Measurements from ENCODE around the gene SEPTIN10.
"Not testable (repeated sequence)": the region's sequence is repeated elsewhere in the genome, so short reads cannot be mapped to it uniquely, and the experiment has no call there.

SEPTIN10 gene

GRCh38 chr2:109633284-109633961 is 19.7 kb upstream of the SEPTIN10 start:
- Histone ChIP-seq H3K27ac (ENCODE audit: insufficient read depth, low read length, poor library complexity, severe bottlenecking) (no peak overlapping the region), H3K27me3 (replicated peaks; ENCODE audit: control insufficient read depth, insufficient read depth, low read length, poor library complexity, severe bottlenecking) (no peaks in the 10 kb centered on the region), H3K36me3 (ENCODE audit: control insufficient read depth, insufficient read depth, low read length) (no peaks in the 10 kb centered on the region), H3K4me3 (ENCODE audit: insufficient read depth, low read depth, low read length, poor library complexity, severe bottlenecking) (no peak overlapping the region), H3K4me1 (ENCODE audit: control insufficient read depth, insufficient read depth, low read length, poor library complexity, severe bottlenecking) (no peaks in the 10 kb centered on the region), H3K9me3 (ENCODE audit: control insufficient read depth, low read length) (no peaks in the 10 kb centered on the region)
- DNase-seq = no peak

GRCh38 chr2:109632158-109632789 is 18.5 kb upstream of the SEPTIN10 start:
- H3K36me3 ChIP-seq (ENCODE audit: control insufficient read depth, insufficient read depth, low read length) = no peaks in the 10 kb centered on the region
- H3K4me3 ChIP-seq (ENCODE audit: insufficient read depth, low read depth, low read length, poor library complexity, severe bottlenecking) = no peak overlapping the region
- H3K4me1 ChIP-seq (ENCODE audit: control insufficient read depth, insufficient read depth, low read length, poor library complexity, severe bottlenecking) = no peaks in the 10 kb centered on the region
- H3K27ac ChIP-seq (ENCODE audit: insufficient read depth, low read length, poor library complexity, severe bottlenecking) = no peak overlapping the region
- no peak for DNase-seq
- no peaks in the 10 kb centered on the region for H3K9me3 ChIP-seq (ENCODE audit: control insufficient read depth, low read length)
- no peaks in the 10 kb centered on the region for H3K27me3 ChIP-seq (replicated peaks; ENCODE audit: control insufficient read depth, insufficient read depth, low read length, poor library complexity, severe bottlenecking)

- DNase-seq = no peak
- no peak overlapping the region for H3K27ac ChIP-seq (ENCODE audit: insufficient read depth, low read length, poor library complexity, severe bottlenecking)
- no peaks in the 10 kb centered on the region for H3K27me3 ChIP-seq (replicated peaks; ENCODE audit: control insufficient read depth, insufficient read depth, low read length, poor library complexity, severe bottlenecking)
- H3K36me3 ChIP-seq (ENCODE audit: control insufficient read depth, insufficient read depth, low read length) = no peaks in the 10 kb centered on the region
- H3K4me1 ChIP-seq (ENCODE audit: control insufficient read depth, insufficient read depth, low read length, poor library complexity, severe bottlenecking) = no peaks in the 10 kb centered on the region
- no peaks in the 10 kb centered on the region for H3K9me3 ChIP-seq (ENCODE audit: control insufficient read depth, low read length)
- H3K4me3 ChIP-seq (ENCODE audit: insufficient read depth, low read depth, low read length, poor library complexity, severe bottlenecking) = no peak overlapping the region
Measured at GRCh38 chr2:109631741-109632140, 18.0 kb upstream of the SEPTIN10 start.

- Histone ChIP-seq H3K27me3 (replicated peaks; ENCODE audit: control insufficient read depth, insufficient read depth, low read length, poor library complexity, severe bottlenecking) (no peaks in the 10 kb centered on the region), H3K9me3 (ENCODE audit: control insufficient read depth, low read length) (no peaks in the 10 kb centered on the region), H3K4me3 (ENCODE audit: insufficient read depth, low read depth, low read length, poor library complexity, severe bottlenecking) (no peak overlapping the region), H3K36me3 (ENCODE audit: control insufficient read depth, insufficient read depth, low read length) (no peaks in the 10 kb centered on the region), H3K4me1 (ENCODE audit: control insufficient read depth, insufficient read depth, low read length, poor library complexity, severe bottlenecking) (no peaks in the 10 kb centered on the region), H3K27ac (ENCODE audit: insufficient read depth, low read length, poor library complexity, severe bottlenecking) (no peak overlapping the region)
- no peak for DNase-seq
Measured at GRCh38 chr2:109630441-109631430, 17.0 kb upstream of the SEPTIN10 start.

- Histone ChIP-seq H3K9me3 (ENCODE audit: control insufficient read depth, low read length) (no peaks in the 10 kb centered on the region), H3K36me3 (ENCODE audit: control insufficient read depth, insufficient read depth, low read length) (no peaks in the 10 kb centered on the region), H3K4me1 (ENCODE audit: control insufficient read depth, insufficient read depth, low read length, poor library complexity, severe bottlenecking) (no peaks in the 10 kb centered on the region), H3K4me3 (ENCODE audit: insufficient read depth, low read depth, low read length, poor library complexity, severe bottlenecking) (no peak overlapping the region), H3K27me3 (replicated peaks; ENCODE audit: control insufficient read depth, insufficient read depth, low read length, poor library complexity, severe bottlenecking) (no peaks in the 10 kb centered on the region), H3K27ac (ENCODE audit: insufficient read depth, low read length, poor library complexity, severe bottlenecking) (no peak overlapping the region)
- DNase-seq = no peak
Measured at GRCh38 chr2:109629867-109630266, 16.1 kb upstream of the SEPTIN10 start.

GRCh38 chr2:109628321-109628720 is 14.6 kb upstream of the SEPTIN10 start:
- not testable (repeated sequence) for H3K36me3 ChIP-seq (ENCODE audit: control insufficient read depth, insufficient read depth, low read length); DNase-seq; H3K4me3 ChIP-seq (ENCODE audit: insufficient read depth, low read depth, low read length, poor library complexity, severe bottlenecking); H3K9me3 ChIP-seq (ENCODE audit: control insufficient read depth, low read length); H3K27ac ChIP-seq (ENCODE audit: insufficient read depth, low read length, poor library complexity, severe bottlenecking); H3K4me1 ChIP-seq (ENCODE audit: control insufficient read depth, insufficient read depth, low read length, poor library complexity, severe bottlenecking); H3K27me3 ChIP-seq (replicated peaks; ENCODE audit: control insufficient read depth, insufficient read depth, low read length, poor library complexity, severe bottlenecking)

GRCh38 chr2:109624339-109624738 is 10.6 kb upstream of the SEPTIN10 start:
- Histone ChIP-seq H3K27me3 (replicated peaks; ENCODE audit: control insufficient read depth, insufficient read depth, low read length, poor library complexity, severe bottlenecking) (peaks cover 6% of the 10 kb centered on the region), H3K4me3 (ENCODE audit: insufficient read depth, low read depth, low read length, poor library complexity, severe bottlenecking) (no peak overlapping the region), H3K9me3 (ENCODE audit: control insufficient read depth, low read length) (no peaks in the 10 kb centered on the region), H3K4me1 (ENCODE audit: control insufficient read depth, insufficient read depth, low read length, poor library complexity, severe bottlenecking) (no peaks in the 10 kb centered on the region), H3K36me3 (ENCODE audit: control insufficient read depth, insufficient read depth, low read length) (no peaks in the 10 kb centered on the region), H3K27ac (ENCODE audit: insufficient read depth, low read length, poor library complexity, severe bottlenecking) (no peak overlapping the region)
- DNase-seq = no peak

- H3K9me3 ChIP-seq (ENCODE audit: control insufficient read depth, low read length) = no peaks in the 10 kb centered on the region
- no peaks in the 10 kb centered on the region for H3K4me1 ChIP-seq (ENCODE audit: control insufficient read depth, insufficient read depth, low read length, poor library complexity, severe bottlenecking)
- H3K27me3 ChIP-seq (replicated peaks; ENCODE audit: control insufficient read depth, insufficient read depth, low read length, poor library complexity, severe bottlenecking) = peaks cover 6% of the 10 kb centered on the region
- no peak for DNase-seq
- no peak overlapping the region for H3K4me3 ChIP-seq (ENCODE audit: insufficient read depth, low read depth, low read length, poor library complexity, severe bottlenecking)
- no peak overlapping the region for H3K27ac ChIP-seq (ENCODE audit: insufficient read depth, low read length, poor library complexity, severe bottlenecking)
- H3K36me3 ChIP-seq (ENCODE audit: control insufficient read depth, insufficient read depth, low read length) = no peaks in the 10 kb centered on the region
Measured at GRCh38 chr2:109623923-109624322, 10.2 kb upstream of the SEPTIN10 start.

GRCh38 chr2:109623297-109623696 is 9.5 kb upstream of the SEPTIN10 start:
- Histone ChIP-seq H3K4me3 (ENCODE audit: insufficient read depth, low read depth, low read length, poor library complexity, severe bottlenecking) (no peak overlapping the region), H3K9me3 (ENCODE audit: control insufficient read depth, low read length) (no peaks in the 10 kb centered on the region), H3K36me3 (ENCODE audit: control insufficient read depth, insufficient read depth, low read length) (no peaks in the 10 kb centered on the region), H3K27ac (ENCODE audit: insufficient read depth, low read length, poor library complexity, severe bottlenecking) (no peak overlapping the region), H3K27me3 (replicated peaks; ENCODE audit: control insufficient read depth, insufficient read depth, low read length, poor library complexity, severe bottlenecking) (peaks cover 6% of the 10 kb centered on the region), H3K4me1 (ENCODE audit: control insufficient read depth, insufficient read depth, low read length, poor library complexity, severe bottlenecking) (no peaks in the 10 kb centered on the region)
- DNase-seq = no peak

Measured in effector memory CD4-positive, alpha-beta T cell (primary cell).